Lung (tissue), 12 donors: ENCODE results near the gene NOC4L. TPM values are rescaled to one million over a fixed set of nuclear protein-coding genes. Genes with fewer than 3 reads are reported as not detected.

Experiments
- ATAC-seq: fragments of 200-7000 bp; cut with Tn5 transposase; one replicate; pipeline ENCODE4 v1.9.1; 2020; ENCODE audit warnings: moderate number of reproducible peaks; ENCODE audit not compliant: insufficient read depth, low FRiP score
- DNase-seq, 3 donors: peaks; one replicate each; pipeline ENCODE4 v3.0.0-alpha.2; 2013 to 2017
- H3K27ac ChIP-seq, 2 donors: one replicate each; pipeline ENCODE4 v1.5.1; 2013; ENCODE audit warnings: mild to moderate bottlenecking in 2 of 2, moderate library complexity in 2 of 2, control low read depth in 1 of 2, inconsistent platforms in 1 of 2, low read depth in 1 of 2, low read length in 1 of 2
- H3K27me3 ChIP-seq, 3 donors: one replicate each; pipeline ENCODE4 v1.5.1; 2013; ENCODE audit warnings: low read length in 2 of 3; ENCODE audit not compliant: control insufficient read depth in 3 of 3, insufficient read depth in 3 of 3
- H3K36me3 ChIP-seq, 4 donors: one replicate each; pipeline ENCODE4 v1.5.1; 2013; ENCODE audit warnings: low read length in 4 of 4, mild to moderate bottlenecking in 1 of 4, moderate library complexity in 1 of 4; ENCODE audit not compliant: control insufficient read depth in 4 of 4, insufficient read depth in 4 of 4
- H3K4me1 ChIP-seq, 5 donors: one replicate each; pipeline ENCODE4 v1.5.1; 2013; ENCODE audit warnings: low read length in 5 of 5, mild to moderate bottlenecking in 2 of 5, moderate library complexity in 1 of 5; ENCODE audit not compliant: control insufficient read depth in 5 of 5, insufficient read depth in 5 of 5
- H3K4me3 ChIP-seq: one replicate; pipeline ENCODE4 v1.5.1; 2013; ENCODE audit warnings: mild to moderate bottlenecking, control low read depth, moderate library complexity
- H3K9ac ChIP-seq, 2 donors: one replicate each; pipeline ENCODE4 v1.5.1; 2013; ENCODE audit warnings: low read length in 2 of 2, control low read depth in 1 of 2; ENCODE audit not compliant: insufficient read depth in 1 of 2
- H3K9me3 ChIP-seq, 4 donors: one replicate each; pipeline ENCODE4 v1.5.1; 2013; ENCODE audit warnings: low read length in 3 of 4, mild to moderate bottlenecking in 1 of 4, moderate library complexity in 1 of 4; ENCODE audit not compliant: control insufficient read depth in 4 of 4, insufficient read depth in 3 of 4
- CTCF ChIP-seq: IDR thresholded peaks from 2 replicates; pipeline ENCODE4 v1.5.1; 2012; ENCODE audit warnings: mild to moderate bottlenecking; ENCODE audit errors: control extremely low read depth, extremely low read depth
- WGBS, 2 donors: extraction: QIAGEN DNeasy Blood & Tissue Kit; methylation state at CpG; one replicate each; pipeline ENCODE4 v1.1.7; 2013; 5-methylcytosine and 5-hydroxymethylcytosine counted together
- polyA plus RNA-seq, 2 donors: library from polyadenylated mRNA; stranded (reverse); fragments of 200-250 nt; gene quantifications; one replicate each; pipeline ENCODE4 v1.2.1, GENCODE V29; 2013
- total RNA-seq, 2 donors: library from RNA; depleted of rRNA in 1 of 2; stranded (reverse); fragments of >200 nt in 1 of 2; gene quantifications; one replicate each; pipeline ENCODE4 v1.2.1, GENCODE V29; 2014 to 2021
- donor health status: control.
- donor health status: control.
- donor health status: Bipolar disorder and iron deficiency.
- donor health status: healthy.
- donor health status: DM: yes; HTN: yes; CAD: no.

NOC4L gene
- total and polyA plus RNA-seq, 4 donors: 6.3 to 27.8 (median 25.9) TPM

- Histone ChIP-seq H3K4me1 (peaks cover 0 to 8% (median 6%) of the 10 kb centered on the region in 5 donors), H3K9me3 (peaks cover 0 to 21% (median 2%) of the 10 kb centered on the region in 4 donors), H3K27me3 (peaks cover 0 to 48% (median 0%) of the 10 kb centered on the region in 3 donors), H3K36me3 (no peaks in the 10 kb centered on the region), H3K27ac (no peak overlapping the region), H3K4me3 (no peak overlapping the region), H3K9ac (no peak overlapping the region)
- ATAC-seq: no peak
- TF ChIP-seq CTCF: no peak
- WGBS, 2 donors: 82 to 87% methylated on average over 30 of the region's 30 CpGs
- DNase-seq: no peak
Measured at GRCh38 chr12:132190834-132191500, 46.7 kb downstream of the NOC4L start.

GRCh38 chr12:132191715-132192553 lies 47.7 kb downstream of the NOC4L start:
- no peaks in the 10 kb centered on the region for H3K36me3 ChIP-seq
- 67 to 72% methylated on average over 31 of the region's 31 CpGs for WGBS, 2 donors
- no peak overlapping the region for H3K27ac ChIP-seq
- peaks cover 0 to 21% (median 2%) of the 10 kb centered on the region in 4 donors for H3K9me3 ChIP-seq
- no peak for TF ChIP-seq CTCF
- H3K4me3 ChIP-seq: no peak overlapping the region
- H3K27me3 ChIP-seq: peaks cover 0 to 39% (median 0%) of the 10 kb centered on the region in 3 donors
- ATAC-seq: no peak
- peaks cover 0 to 8% (median 6%) of the 10 kb centered on the region in 5 donors for H3K4me1 ChIP-seq
- no peak for DNase-seq
- no peak overlapping the region for H3K9ac ChIP-seq

- Histone ChIP-seq H3K27me3 (peaks cover 0 to 25% (median 0%) of the 10 kb centered on the region in 3 donors), H3K9me3 (peaks cover 0 to 14% (median 2%) of the 10 kb centered on the region in 4 donors), H3K9ac (no peak overlapping the region), H3K4me3 (no peak overlapping the region), H3K4me1 (peaks cover 0 to 8% (median 6%) of the 10 kb centered on the region in 5 donors), H3K36me3 (no peaks in the 10 kb centered on the region), H3K27ac (no peak overlapping the region)
- 48 to 52% methylated on average over 10 of the region's 10 CpGs for WGBS, 2 donors
- no peak for DNase-seq
- no peak for ATAC-seq
- no peak for TF ChIP-seq CTCF
Measured at GRCh38 chr12:132194056-132194455, 49.8 kb downstream of the NOC4L start.
